ENCODE data around the gene NRG2. TPM values are rescaled to one million over a fixed set of nuclear protein-coding genes. Genes with fewer than 3 reads are reported as not detected.

The NRG2 gene
- total and polyA plus RNA-seq, 5 donors from 2014 or later = not detected

DNA sequence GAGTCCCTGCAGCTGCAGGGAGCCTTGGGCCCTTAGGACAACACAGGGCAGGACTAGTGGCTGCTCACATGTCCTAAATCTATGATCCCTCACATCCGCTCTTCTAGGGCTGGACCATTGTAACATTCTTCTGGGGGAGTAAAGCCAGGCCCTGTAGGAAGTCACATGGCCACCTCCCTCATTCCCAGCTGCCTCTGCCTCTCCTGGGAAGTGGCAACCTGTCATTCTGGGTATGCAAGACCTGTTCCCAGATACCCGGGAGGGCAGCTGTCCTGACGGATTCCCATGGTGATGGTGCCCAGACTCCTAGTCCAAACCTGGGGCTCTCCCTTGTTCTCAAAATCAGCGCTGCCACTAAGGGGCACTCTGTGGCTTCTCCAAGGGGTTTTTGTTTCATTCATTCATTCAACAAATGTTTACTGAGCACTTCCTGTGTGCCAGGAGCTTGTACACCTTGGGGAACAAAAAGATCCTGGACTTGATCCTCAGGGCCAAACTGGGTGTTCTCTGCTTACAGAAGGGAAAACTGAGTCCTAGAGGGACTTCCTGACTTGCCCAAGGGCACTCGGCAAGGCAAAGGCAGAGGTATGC is 161.9 kb downstream of the NRG2 start:
- Mint-ChIP-seq H3K9me3 (peaks cover 0 to 4% (median 0%) of the 10 kb centered on the region in 7 donors), H3K27me3 (peaks cover 17% of the 10 kb centered on the region), H3K27ac (no peak overlapping the region), H3K4me1 (no peaks in the 10 kb centered on the region), H3K36me3 (no peaks in the 10 kb centered on the region), H3K4me3 (no peak overlapping the region)
- DNase-seq = no peak
- H3K36me3 ChIP-seq (ENCODE audit: control insufficient read depth, insufficient read depth, low read length) = no peaks in the 10 kb centered on the region
- no peaks in the 10 kb centered on the region for H3K9me3 ChIP-seq (ENCODE audit: control insufficient read depth in 2 of 2, low read length in 2 of 2)
- no peak overlapping the region for H3K4me3 ChIP-seq (ENCODE audit: low read depth, low read length)
- H3K27me3 ChIP-seq (ENCODE audit: control insufficient read depth, insufficient read depth, low read length) = no peaks in the 10 kb centered on the region
- no peak for ATAC-seq (ENCODE audit: low read depth in 2 of 2)
- H3K4me1 ChIP-seq (ENCODE audit: control insufficient read depth, insufficient read depth, low read length, poor library complexity, severe bottlenecking) = no peaks in the 10 kb centered on the region
- H3K27ac ChIP-seq (ENCODE audit: insufficient read depth, low read length, poor library complexity, severe bottlenecking) = no peak overlapping the region

DNA sequence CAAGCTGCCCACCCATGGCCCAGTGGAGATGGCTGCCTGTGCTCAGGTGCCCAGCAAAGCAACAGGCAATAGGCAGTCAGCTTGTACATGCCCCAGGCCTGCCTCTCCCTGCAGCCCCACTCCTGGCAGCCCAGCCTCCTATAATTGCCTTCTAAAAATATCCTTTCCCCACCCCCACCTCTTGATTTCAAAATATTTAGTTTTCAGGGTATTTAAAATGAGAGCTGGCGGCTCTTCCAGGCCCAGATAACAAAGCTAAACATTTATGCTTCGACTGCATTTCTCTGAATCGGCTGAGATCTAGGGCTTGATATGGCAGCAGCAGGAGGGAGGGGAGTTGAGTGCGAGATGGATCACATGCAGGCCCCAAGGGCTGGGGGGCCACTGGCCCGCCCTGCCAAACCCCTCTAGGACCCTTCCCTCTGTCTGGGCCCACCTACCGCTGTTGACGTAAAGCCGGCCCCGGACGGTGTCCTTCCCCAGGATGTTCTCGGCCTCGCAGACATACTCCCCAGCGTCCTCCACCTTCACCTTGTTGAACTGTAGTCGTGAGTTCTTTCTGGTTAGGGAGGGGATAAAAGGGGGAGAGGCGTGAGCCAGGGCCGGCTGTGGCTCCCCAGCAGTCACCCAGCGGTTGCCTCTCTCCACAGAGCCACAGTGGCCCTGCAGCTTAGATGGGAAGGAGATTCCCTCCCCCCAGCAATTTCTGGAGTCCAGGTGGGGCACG is 162.5 kb downstream of the NRG2 start:
- ATAC-seq (ENCODE audit: low read depth in 2 of 2) (no peak), DNase-seq (no peak)
- H3K27ac Mint-ChIP-seq = no peak overlapping the region
- no peak overlapping the region for H3K4me3 Mint-ChIP-seq
- Histone ChIP-seq H3K4me3 (ENCODE audit: low read depth, low read length) (no peak overlapping the region), H3K27ac (ENCODE audit: insufficient read depth, low read length, poor library complexity, severe bottlenecking) (no peak overlapping the region), H3K36me3 (ENCODE audit: control insufficient read depth, insufficient read depth, low read length) (no peaks in the 10 kb centered on the region), H3K9me3 (ENCODE audit: control insufficient read depth in 2 of 2, low read length in 2 of 2) (no peaks in the 10 kb centered on the region), H3K27me3 (ENCODE audit: control insufficient read depth, insufficient read depth, low read length) (no peaks in the 10 kb centered on the region), H3K4me1 (ENCODE audit: control insufficient read depth, insufficient read depth, low read length, poor library complexity, severe bottlenecking) (no peaks in the 10 kb centered on the region)
- peaks cover 17% of the 10 kb centered on the region for H3K27me3 Mint-ChIP-seq
- H3K9me3 Mint-ChIP-seq = peaks cover 0 to 6% (median 3%) of the 10 kb centered on the region in 7 donors
- no peaks in the 10 kb centered on the region for H3K36me3 Mint-ChIP-seq
- H3K4me1 Mint-ChIP-seq = no peaks in the 10 kb centered on the region

DNA sequence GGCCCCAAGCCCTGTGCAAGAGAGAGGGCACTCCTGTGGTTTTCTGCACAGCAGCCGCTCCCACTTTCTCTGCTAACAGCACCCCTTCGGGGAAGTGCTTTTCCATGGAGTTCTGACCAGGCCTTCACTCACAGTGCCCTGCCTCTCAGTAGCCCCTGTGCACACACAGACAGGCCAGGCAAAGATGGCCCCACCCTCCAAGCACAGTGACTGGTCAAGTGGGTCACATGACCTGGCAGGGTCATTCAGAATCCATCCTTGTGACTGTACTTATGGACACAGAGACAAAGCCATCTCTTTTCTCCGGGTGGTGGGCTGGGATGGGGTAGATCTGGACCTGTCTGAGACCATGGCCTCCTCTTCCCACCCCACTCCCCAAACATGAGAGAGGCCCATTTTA is 165.0 kb downstream of the NRG2 start:
- no peaks in the 10 kb centered on the region for H3K4me1 ChIP-seq (ENCODE audit: control insufficient read depth, insufficient read depth, low read length, poor library complexity, severe bottlenecking)
- H3K4me3 ChIP-seq (ENCODE audit: low read depth, low read length) = no peak overlapping the region
- no peaks in the 10 kb centered on the region for H3K27me3 ChIP-seq (ENCODE audit: control insufficient read depth, insufficient read depth, low read length)
- ATAC-seq (ENCODE audit: low read depth in 2 of 2) (no peak), DNase-seq (no peak)
- Mint-ChIP-seq H3K9me3 (peaks cover 0 to 8% (median 4%) of the 10 kb centered on the region in 7 donors), H3K27ac (no peak overlapping the region), H3K27me3 (peaks cover 25% of the 10 kb centered on the region), H3K36me3 (no peaks in the 10 kb centered on the region), H3K4me3 (no peak overlapping the region), H3K4me1 (no peaks in the 10 kb centered on the region)
- H3K36me3 ChIP-seq (ENCODE audit: control insufficient read depth, insufficient read depth, low read length) = no peaks in the 10 kb centered on the region
- H3K9me3 ChIP-seq (ENCODE audit: control insufficient read depth in 2 of 2, low read length in 2 of 2) = no peaks in the 10 kb centered on the region
- no peak overlapping the region for H3K27ac ChIP-seq (ENCODE audit: insufficient read depth, low read length, poor library complexity, severe bottlenecking)

DNA sequence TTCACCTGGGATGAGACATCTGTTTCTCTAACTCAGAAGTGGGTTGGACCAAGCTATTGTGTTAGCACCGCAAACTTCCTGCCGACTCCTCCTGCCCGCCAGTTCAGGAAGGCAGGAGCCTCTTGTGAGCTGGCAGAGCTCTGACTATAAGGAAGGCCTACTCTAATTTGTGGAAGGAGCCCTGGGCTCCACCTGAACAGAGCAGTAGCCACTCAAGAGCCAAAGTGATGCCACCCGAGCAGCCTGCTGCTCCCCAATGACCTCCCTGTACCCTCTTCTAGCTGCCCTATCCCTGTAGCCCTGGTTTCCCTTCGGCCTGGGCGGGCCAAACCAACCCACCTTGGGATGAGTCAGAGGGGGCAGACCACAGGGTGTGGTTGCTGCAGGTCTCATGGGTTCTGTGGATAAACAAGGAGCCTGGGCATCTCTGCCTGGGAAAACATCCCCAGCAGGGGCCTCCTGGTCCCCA is 165.9 kb downstream of the NRG2 start:
- Mint-ChIP-seq H3K36me3 (no peaks in the 10 kb centered on the region), H3K4me1 (no peaks in the 10 kb centered on the region), H3K4me3 (no peak overlapping the region), H3K9me3 (peaks cover 0 to 8% (median 4%) of the 10 kb centered on the region in 7 donors), H3K27ac (no peak overlapping the region), H3K27me3 (peaks cover 22% of the 10 kb centered on the region)
- H3K36me3 ChIP-seq (ENCODE audit: control insufficient read depth, insufficient read depth, low read length) = no peaks in the 10 kb centered on the region
- DNase-seq (no peak), ATAC-seq (ENCODE audit: low read depth in 2 of 2) (no peak)
- H3K27ac ChIP-seq (ENCODE audit: insufficient read depth, low read length, poor library complexity, severe bottlenecking) = no peak overlapping the region
- H3K4me3 ChIP-seq (ENCODE audit: low read depth, low read length) = no peak overlapping the region
- H3K4me1 ChIP-seq (ENCODE audit: control insufficient read depth, insufficient read depth, low read length, poor library complexity, severe bottlenecking) = no peaks in the 10 kb centered on the region
- no peaks in the 10 kb centered on the region for H3K27me3 ChIP-seq (ENCODE audit: control insufficient read depth, insufficient read depth, low read length)
- H3K9me3 ChIP-seq (ENCODE audit: control insufficient read depth in 2 of 2, low read length in 2 of 2) = no peaks in the 10 kb centered on the region

DNA sequence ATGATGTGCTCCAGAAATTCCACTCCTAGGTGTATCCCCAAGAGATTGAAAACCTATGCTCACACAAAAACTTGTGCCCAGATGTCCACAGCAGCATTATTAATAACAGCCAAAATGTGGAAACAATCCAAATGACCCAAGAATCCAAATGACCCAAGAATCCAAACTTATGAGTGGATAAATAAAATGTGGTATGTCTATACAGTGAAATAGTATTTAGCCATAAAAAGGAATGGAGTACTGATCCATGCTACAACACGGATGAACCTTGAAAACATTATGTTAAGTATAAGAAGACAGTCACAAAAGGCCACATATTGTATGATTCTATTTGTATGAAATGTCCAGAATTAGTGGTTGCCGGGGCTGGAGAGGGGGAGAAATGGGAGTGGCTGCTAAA is 167.1 kb downstream of the NRG2 start:
- Histone ChIP-seq H3K27me3 (ENCODE audit: control insufficient read depth, insufficient read depth, low read length) (no peaks in the 10 kb centered on the region), H3K9me3 (ENCODE audit: control insufficient read depth in 2 of 2, low read length in 2 of 2) (no peaks in the 10 kb centered on the region), H3K27ac (ENCODE audit: insufficient read depth, low read length, poor library complexity, severe bottlenecking) (no peak overlapping the region), H3K4me1 (ENCODE audit: control insufficient read depth, insufficient read depth, low read length, poor library complexity, severe bottlenecking) (no peaks in the 10 kb centered on the region), H3K36me3 (ENCODE audit: control insufficient read depth, insufficient read depth, low read length) (no peaks in the 10 kb centered on the region), H3K4me3 (ENCODE audit: low read depth, low read length) (no peak overlapping the region)
- Mint-ChIP-seq H3K27me3 (peaks cover 19% of the 10 kb centered on the region), H3K36me3 (no peaks in the 10 kb centered on the region), H3K9me3 (peaks cover 0 to 8% (median 4%) of the 10 kb centered on the region in 7 donors), H3K27ac (no peak overlapping the region), H3K4me3 (no peak overlapping the region), H3K4me1 (no peaks in the 10 kb centered on the region)
- ATAC-seq (ENCODE audit: low read depth in 2 of 2) (no peak), DNase-seq (no peak)

DNA sequence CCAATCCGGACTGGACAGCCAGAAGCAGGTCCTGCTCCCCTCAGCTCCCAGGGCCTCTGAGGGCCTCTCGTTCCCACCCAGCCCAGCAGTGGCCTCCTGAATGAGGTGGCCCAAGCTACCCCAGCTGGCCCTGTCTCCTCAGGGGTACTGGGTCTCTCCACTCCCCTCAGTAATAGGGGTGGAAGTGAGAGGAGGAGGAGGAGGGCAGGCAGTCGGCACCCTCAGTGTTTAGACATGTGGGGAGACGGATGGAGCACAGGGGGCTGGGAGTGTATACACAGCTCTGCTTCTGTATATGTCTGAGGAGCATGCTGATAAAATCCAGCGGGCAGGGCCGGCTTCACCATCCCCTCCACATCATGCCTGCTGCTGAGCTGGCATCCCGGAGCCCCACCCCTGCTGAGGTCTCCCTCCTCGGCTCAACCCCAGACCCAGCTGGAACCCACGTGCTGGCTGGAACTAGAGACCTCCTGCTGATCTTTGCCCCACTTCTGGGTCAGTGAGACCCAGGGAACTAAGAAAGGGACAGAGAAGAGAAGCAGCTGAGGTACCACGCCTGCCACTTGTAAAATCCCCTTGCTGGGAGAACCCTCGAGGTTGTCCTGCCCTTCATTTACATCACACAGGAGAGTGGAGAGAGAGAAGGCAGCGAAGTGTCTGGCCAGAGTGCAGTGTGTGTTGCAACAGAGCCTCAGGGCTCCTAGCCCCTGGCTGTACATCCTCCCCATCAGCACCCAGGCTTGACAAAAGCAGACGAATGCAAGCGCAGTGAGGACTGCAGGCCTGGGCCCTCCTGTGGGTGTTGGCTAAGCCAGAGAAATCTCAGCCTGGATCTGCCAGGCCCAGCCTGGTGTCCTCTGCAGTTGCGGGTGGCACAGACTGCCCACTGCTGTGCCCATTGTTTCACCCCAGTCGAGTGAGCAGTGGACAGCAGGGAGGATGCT is 170.0 kb downstream of the NRG2 start:
- no peaks in the 10 kb centered on the region for H3K9me3 ChIP-seq (ENCODE audit: control insufficient read depth in 2 of 2, low read length in 2 of 2)
- no peaks in the 10 kb centered on the region for H3K4me1 ChIP-seq (ENCODE audit: control insufficient read depth, insufficient read depth, low read length, poor library complexity, severe bottlenecking)
- no peak overlapping the region for H3K27ac Mint-ChIP-seq
- no peak overlapping the region for H3K4me3 Mint-ChIP-seq
- H3K9me3 Mint-ChIP-seq = peaks cover 0 to 8% (median 4%) of the 10 kb centered on the region in 7 donors
- H3K27ac ChIP-seq (ENCODE audit: insufficient read depth, low read length, poor library complexity, severe bottlenecking) = no peak overlapping the region
- H3K27me3 Mint-ChIP-seq = peaks cover 23% of the 10 kb centered on the region
- H3K36me3 Mint-ChIP-seq = no peaks in the 10 kb centered on the region
- no peaks in the 10 kb centered on the region for H3K27me3 ChIP-seq (ENCODE audit: control insufficient read depth, insufficient read depth, low read length)
- ATAC-seq (ENCODE audit: low read depth in 2 of 2) (no peak), DNase-seq (no peak)
- H3K4me1 Mint-ChIP-seq = no peaks in the 10 kb centered on the region
- H3K4me3 ChIP-seq (ENCODE audit: low read depth, low read length) = no peak overlapping the region
- no peaks in the 10 kb centered on the region for H3K36me3 ChIP-seq (ENCODE audit: control insufficient read depth, insufficient read depth, low read length)

DNA sequence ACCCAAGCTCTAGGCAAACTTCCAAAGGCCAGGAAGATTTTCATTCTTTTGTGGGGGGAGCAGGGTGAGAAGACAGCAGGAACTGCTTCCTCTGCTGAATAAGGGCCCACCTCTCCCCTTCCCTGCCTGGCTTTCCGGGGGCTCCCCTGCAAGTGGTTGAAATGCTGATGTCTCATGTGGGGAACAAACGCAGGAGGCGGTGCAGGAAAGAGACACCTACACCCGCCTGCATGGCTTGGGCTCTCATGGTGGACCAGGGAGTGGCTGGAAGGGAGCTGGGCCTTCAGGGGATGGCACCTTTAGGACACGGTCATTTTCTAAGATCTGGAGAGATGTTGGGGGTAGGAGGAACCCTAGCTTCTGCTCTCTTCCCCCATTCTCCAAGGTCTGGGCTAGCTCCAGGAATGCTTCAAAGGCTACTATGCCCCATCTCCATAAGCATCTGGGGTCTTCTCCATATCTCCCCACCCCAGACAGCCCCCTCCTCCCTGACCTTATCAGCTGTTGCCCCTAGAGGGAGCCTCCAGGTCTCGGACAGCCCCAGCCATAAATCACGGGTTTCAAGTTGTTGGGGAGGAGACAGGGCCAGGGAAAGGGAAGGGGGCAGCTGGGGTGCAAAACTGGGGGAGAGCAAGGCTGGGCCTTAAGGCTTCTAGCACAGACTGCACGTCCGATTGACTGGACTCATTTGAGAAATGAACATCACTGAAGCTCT is 170.9 kb downstream of the NRG2 start:
- Histone ChIP-seq H3K36me3 (ENCODE audit: control insufficient read depth, insufficient read depth, low read length) (no peaks in the 10 kb centered on the region), H3K4me1 (ENCODE audit: control insufficient read depth, insufficient read depth, low read length, poor library complexity, severe bottlenecking) (no peaks in the 10 kb centered on the region), H3K27me3 (ENCODE audit: control insufficient read depth, insufficient read depth, low read length) (no peaks in the 10 kb centered on the region), H3K4me3 (ENCODE audit: low read depth, low read length) (no peak overlapping the region), H3K27ac (ENCODE audit: insufficient read depth, low read length, poor library complexity, severe bottlenecking) (no peak overlapping the region), H3K9me3 (ENCODE audit: control insufficient read depth in 2 of 2, low read length in 2 of 2) (no peaks in the 10 kb centered on the region)
- H3K27ac Mint-ChIP-seq = no peak overlapping the region
- H3K36me3 Mint-ChIP-seq = no peaks in the 10 kb centered on the region
- peaks cover 23% of the 10 kb centered on the region for H3K27me3 Mint-ChIP-seq
- H3K9me3 Mint-ChIP-seq = peaks cover 0 to 8% (median 4%) of the 10 kb centered on the region in 7 donors
- no peak overlapping the region for H3K4me3 Mint-ChIP-seq
- ATAC-seq (ENCODE audit: low read depth in 2 of 2) = no peak
- H3K4me1 Mint-ChIP-seq = no peaks in the 10 kb centered on the region
- DNase-seq = no peak

Data from CD4-positive, CD25-positive, alpha-beta regulatory T cell (primary cell).